K562 (cell line): ENCODE results near the gene ZNF837. TPM values are rescaled to one million over a fixed set of nuclear protein-coding genes. Genes with fewer than 3 reads are reported as not detected.

Experiments
- CHCHD3 ChIP-seq: fragments of 250-450 bp; sonication (Bioruptor Pico); IDR thresholded peaks from 2 replicates; pipeline ENCODE4 v2.1.2; 2022; ENCODE audit warnings: mild to moderate bottlenecking
- EP400 ChIP-seq: fragments of 450-650 bp; IDR thresholded peaks from 2 replicates; pipeline ENCODE4 v1.6.1; 2017; ENCODE audit warnings: antibody characterized with exemption, mild to moderate bottlenecking, moderate library complexity
- KDM2B ChIP-seq: fragments of 250-450 bp; sonication (Bioruptor Pico); IDR thresholded peaks from 2 replicates; pipeline ENCODE4 v1.8.0; 2021; ENCODE audit warnings: mild to moderate bottlenecking, moderate library complexity
- MCM3 ChIP-seq: fragments of 450-650 bp; IDR thresholded peaks from 2 replicates; pipeline ENCODE4 v1.6.1; 2016
- NCOA4 ChIP-seq: fragments of 450-650 bp; IDR thresholded peaks from 2 replicates; pipeline ENCODE4 v1.6.1; 2018; ENCODE audit warnings: mild to moderate bottlenecking; ENCODE audit not compliant: partially characterized antibody
- PHB ChIP-seq: fragments of 250-450 bp; sonication (Bioruptor Pico); IDR thresholded peaks from 2 replicates; pipeline ENCODE4 v1.5.0; 2021
- WHSC1 ChIP-seq: IDR thresholded peaks from one replicate; pipeline ENCODE4 v1.6.1; 2012; ENCODE audit warnings: low read length, control low read depth, inconsistent platforms
- ZNF121 ChIP-seq: sonication (generic); formaldehyde crosslinking; conservative IDR thresholded peaks from 2 replicates; pipeline ENCODE4 v1.8.0; 2022; ENCODE audit warnings: missing genetic modification reagents
- polyA plus RNA-seq, 8 experiments: library from polyadenylated mRNA; depleted of rRNA in 4 of 8; stranded (reverse) in 5 of 8; unstranded in 3 of 8; fragments of >200 nt; fragmentation: Nextera tagmentation in 2 of 8; fragmentation: Illumina TruSeq in 1 of 8; extraction: Ambion mirVana in 2 of 8; extraction: Trizol in 1 of 8; gene quantifications; 2 replicates each; pipeline versions ENCODE4 v1.2.1 to v1.2.3, GENCODE V29; 2011 to 2014; ENCODE audit warnings: inconsistent platforms in 1 of 8, missing spikeins in 1 of 8
- total RNA-seq, 7 experiments: library from RNA; depleted of rRNA in 6 of 7; stranded (reverse); fragments of >200 nt in 6 of 7; fragmentation: Illumina TruSeq in 2 of 7; extraction: Trizol in 2 of 7; gene quantifications; 2 replicates each; pipeline versions ENCODE4 v1.2.1 to v1.2.3, GENCODE V29; 2011 to 2021; ENCODE audit warnings: low replicate concordance in 1 of 7
- TF ChIP-seq, protein P1 (sequence below): sonication (generic); formaldehyde crosslinking; IDR thresholded peaks from 2 replicates; pipeline ENCODE4 v1.8.0; 2023; ENCODE audit warnings: mild to moderate bottlenecking, missing genetic modification reagents

The ZNF837 gene
- total and polyA plus RNA-seq, 9 of the 15 experiments (the other 6 are each of a cell fraction or from before 2014, with no cell fraction given) = 0.11 to 2.1 (median 0.57) TPM; not detected in 4

GRCh38 chr19:58400916-58401839 lies 20.3 kb upstream of the ZNF837 start (continued):
- TF ChIP-seq, protein P1, sequence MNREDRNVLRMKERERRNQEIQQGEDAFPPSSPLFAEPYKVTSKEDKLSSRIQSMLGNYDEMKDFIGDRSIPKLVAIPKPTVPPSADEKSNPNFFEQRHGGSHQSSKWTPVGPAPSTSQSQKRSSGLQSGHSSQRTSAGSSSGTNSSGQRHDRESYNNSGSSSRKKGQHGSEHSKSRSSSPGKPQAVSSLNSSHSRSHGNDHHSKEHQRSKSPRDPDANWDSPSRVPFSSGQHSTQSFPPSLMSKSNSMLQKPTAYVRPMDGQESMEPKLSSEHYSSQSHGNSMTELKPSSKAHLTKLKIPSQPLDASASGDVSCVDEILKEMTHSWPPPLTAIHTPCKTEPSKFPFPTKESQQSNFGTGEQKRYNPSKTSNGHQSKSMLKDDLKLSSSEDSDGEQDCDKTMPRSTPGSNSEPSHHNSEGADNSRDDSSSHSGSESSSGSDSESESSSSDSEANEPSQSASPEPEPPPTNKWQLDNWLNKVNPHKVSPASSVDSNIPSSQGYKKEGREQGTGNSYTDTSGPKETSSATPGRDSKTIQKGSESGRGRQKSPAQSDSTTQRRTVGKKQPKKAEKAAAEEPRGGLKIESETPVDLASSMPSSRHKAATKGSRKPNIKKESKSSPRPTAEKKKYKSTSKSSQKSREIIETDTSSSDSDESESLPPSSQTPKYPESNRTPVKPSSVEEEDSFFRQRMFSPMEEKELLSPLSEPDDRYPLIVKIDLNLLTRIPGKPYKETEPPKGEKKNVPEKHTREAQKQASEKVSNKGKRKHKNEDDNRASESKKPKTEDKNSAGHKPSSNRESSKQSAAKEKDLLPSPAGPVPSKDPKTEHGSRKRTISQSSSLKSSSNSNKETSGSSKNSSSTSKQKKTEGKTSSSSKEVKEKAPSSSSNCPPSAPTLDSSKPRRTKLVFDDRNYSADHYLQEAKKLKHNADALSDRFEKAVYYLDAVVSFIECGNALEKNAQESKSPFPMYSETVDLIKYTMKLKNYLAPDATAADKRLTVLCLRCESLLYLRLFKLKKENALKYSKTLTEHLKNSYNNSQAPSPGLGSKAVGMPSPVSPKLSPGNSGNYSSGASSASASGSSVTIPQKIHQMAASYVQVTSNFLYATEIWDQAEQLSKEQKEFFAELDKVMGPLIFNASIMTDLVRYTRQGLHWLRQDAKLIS = no peak
- no peak for TF ChIP-seq MCM3
- TF ChIP-seq NCOA4 = no peak
- peak; percentile 65; the same call in 1 of the 2 replicates for TF ChIP-seq PHB (CRISPR knock-in tag)
- peak; percentile 71 for TF ChIP-seq EP400
- no peak for TF ChIP-seq KDM2B
- no peak for TF ChIP-seq WHSC1
- 0 out of 2 replicates have a peak, but pooled peaks have one; percentile 73 for TF ChIP-seq CHCHD3 (CRISPR knock-in tag)
- no peak for TF ChIP-seq ZNF121
